ENCODE data around the gene METAP1D.

Gene METAP1D

DNA sequence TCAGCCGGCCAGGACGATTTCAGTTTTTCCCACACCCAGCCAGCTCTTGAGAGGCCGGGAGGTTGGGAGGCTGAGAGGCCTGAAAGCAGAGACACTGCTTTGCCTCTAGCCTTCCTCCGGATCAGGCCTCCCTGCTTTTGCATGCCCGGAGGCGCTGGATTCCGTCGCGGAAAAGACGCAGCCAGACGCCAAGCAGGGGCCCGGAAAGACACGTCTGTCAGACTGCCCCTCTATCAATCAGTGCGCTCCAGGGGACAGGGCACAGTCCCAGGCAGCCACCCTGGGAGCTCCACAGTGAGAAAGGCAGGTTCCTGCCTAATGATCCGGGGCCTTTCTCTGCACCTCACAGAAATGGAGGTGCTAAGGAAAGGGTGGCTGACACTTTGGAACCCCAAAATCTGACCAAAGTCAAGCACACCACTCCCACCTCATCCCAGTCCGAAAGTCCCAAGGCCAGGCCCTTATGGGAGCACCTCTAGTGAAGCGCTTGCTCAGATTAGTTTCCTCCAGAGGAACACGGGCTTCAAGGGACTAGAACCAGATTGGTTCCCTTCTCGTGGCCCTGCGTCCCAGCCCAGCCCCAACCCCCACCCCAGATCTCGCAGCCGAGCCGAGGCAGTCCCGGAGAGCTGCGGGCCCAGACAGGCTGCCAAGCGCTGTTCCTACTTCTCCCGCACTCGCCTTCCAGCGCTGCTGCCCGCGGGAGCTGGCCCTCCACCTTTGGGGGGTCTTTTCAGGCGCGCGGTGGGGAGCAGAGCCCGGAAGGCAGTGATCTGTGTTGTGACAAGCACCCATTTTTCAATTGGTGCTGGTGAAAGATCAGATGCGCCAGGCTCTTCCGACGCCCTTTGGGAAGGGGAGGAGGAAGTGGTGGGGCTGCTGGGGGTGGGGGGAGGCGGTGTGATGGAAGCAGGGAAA lies 90.5 kb downstream of the METAP1D start:
- in situ Hi-C loops (cut with HindIII; ENCODE audit: low sequenced_read_pairs) = no loop called here
- no peak overlapping the region for H3K4me3 ChIP-seq (ENCODE audit: low read depth, low read length)
- TF ChIP-seq, protein P1, sequence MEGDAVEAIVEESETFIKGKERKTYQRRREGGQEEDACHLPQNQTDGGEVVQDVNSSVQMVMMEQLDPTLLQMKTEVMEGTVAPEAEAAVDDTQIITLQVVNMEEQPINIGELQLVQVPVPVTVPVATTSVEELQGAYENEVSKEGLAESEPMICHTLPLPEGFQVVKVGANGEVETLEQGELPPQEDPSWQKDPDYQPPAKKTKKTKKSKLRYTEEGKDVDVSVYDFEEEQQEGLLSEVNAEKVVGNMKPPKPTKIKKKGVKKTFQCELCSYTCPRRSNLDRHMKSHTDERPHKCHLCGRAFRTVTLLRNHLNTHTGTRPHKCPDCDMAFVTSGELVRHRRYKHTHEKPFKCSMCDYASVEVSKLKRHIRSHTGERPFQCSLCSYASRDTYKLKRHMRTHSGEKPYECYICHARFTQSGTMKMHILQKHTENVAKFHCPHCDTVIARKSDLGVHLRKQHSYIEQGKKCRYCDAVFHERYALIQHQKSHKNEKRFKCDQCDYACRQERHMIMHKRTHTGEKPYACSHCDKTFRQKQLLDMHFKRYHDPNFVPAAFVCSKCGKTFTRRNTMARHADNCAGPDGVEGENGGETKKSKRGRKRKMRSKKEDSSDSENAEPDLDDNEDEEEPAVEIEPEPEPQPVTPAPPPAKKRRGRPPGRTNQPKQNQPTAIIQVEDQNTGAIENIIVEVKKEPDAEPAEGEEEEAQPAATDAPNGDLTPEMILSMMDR (IDR thresholded peaks at IDR 0.05; ENCODE audit: low read depth, low read length) = no peak
- DNase-seq (ENCODE audit: low read depth, low spot score) = no peak

DNA sequence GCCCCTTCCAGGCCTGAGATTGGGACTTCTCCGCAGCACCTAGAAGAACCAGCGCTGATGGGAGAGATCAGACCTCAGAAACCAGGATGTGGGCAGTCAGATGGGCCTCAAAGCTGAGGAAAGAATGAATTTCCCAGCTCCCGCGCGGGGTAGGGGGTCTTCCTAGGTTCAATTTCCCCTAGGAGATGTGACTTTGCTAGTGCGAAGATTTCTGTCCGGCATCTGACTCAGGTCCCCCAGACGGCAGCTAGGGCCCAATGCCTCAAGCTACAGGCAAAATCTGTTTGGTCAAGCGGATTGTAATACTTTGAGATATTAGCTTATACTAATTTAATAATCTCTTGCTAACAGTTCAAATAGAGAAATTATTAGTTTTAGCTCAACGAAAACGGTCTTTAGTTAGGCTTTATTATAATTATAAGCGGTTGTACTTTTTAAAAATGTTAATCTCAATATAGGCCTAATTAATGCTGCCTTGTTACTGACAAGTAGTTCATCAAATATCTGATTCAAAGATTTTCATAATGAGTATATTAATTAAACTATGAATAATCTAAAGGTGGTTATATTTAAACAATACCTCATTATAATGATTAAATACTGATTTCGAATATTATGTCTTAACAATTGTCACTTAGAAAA lies 91.4 kb downstream of the METAP1D start:
- no peak overlapping the region for H3K4me3 ChIP-seq (ENCODE audit: low read depth, low read length)
- TF ChIP-seq, protein P1 (IDR thresholded peaks at IDR 0.05; ENCODE audit: low read depth, low read length) = no peak
- in situ Hi-C loops (cut with HindIII; ENCODE audit: low sequenced_read_pairs) = no loop called here
- no peak for DNase-seq (ENCODE audit: low read depth, low spot score)

DNA sequence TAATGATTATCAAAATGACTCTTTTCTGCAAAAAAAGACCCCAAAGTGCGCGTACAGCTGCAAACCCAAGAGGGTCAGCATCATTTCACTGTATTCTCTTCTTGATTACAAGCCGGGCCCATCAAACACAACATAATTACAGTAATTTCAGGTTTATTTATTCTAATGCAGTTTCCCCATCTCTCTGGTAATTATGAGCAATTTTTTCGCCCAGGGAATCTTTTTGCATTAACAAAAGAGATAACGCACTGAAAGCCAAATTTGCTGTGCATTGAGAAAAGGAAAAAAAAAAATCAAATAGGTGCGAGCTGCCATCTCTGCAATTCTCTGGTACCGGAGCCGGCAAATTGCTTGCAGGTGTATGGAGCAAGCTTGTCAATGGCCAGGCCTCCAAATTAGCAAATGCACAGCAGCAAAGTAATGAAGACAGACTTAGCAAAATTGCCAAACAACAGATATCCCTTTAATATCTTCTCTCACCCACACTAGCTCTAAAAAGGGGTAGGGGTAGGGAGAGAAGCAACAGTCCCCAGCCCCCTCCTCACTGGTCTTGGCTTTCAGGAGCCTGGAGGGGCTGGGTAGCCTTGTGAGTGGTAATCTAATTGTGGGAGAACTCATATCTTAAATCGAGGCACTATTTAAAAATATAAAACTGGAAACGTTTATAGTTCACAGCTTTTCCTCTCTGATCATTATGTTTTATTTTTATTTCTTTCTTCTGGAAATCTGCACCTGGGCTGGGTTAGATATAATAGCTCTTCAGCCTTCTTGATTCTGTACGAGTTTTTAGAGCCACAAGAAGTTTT lies 92.2 kb downstream of the METAP1D start:
- DNase-seq (ENCODE audit: low read depth, low spot score) = no peak
- H3K4me3 ChIP-seq (ENCODE audit: low read depth, low read length) = no peak overlapping the region
- in situ Hi-C loops (cut with HindIII; ENCODE audit: low sequenced_read_pairs) = no loop called here
- TF ChIP-seq, protein P1 (IDR thresholded peaks at IDR 0.05; ENCODE audit: low read depth, low read length) = no peak

DNA sequence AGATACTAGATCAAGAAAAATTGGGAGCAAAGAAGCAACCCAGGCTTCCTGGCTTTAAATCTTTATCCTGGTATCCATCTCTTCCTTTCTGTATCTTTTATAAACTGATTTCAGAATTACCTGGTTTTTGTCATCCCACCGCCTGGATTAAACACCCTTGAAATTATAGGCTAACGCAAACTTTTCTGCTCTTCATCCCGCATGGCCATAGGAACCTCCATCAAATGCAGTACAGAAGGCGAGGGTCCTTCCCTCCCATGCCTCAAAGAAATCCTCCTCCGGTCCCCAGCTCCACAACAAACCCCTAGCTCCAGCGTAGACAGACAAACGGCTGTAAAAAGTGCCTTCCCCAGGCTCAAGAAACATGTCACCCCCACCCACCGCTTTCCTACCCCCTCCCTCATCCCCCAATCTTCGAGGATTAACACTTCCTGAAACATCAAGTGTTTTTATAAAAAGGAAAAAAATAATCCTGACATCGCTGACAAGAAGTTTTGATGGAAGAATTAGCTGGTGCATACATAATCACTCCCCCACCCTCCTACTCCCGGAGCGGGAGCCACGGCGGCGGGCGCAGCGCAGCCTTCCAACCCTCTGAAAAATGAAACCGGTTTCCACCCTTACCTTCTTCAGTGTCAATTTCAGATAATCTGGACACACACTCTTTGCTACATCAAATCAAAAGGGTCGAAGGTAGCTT lies 93.1 kb downstream of the METAP1D start:
- in situ Hi-C loops (cut with HindIII; ENCODE audit: low sequenced_read_pairs) = no loop called here
- H3K4me3 ChIP-seq (ENCODE audit: low read depth, low read length) = no peak overlapping the region
- TF ChIP-seq, protein P1 (IDR thresholded peaks at IDR 0.05; ENCODE audit: low read depth, low read length) = no peak
- no peak for DNase-seq (ENCODE audit: low read depth, low spot score)

DNA sequence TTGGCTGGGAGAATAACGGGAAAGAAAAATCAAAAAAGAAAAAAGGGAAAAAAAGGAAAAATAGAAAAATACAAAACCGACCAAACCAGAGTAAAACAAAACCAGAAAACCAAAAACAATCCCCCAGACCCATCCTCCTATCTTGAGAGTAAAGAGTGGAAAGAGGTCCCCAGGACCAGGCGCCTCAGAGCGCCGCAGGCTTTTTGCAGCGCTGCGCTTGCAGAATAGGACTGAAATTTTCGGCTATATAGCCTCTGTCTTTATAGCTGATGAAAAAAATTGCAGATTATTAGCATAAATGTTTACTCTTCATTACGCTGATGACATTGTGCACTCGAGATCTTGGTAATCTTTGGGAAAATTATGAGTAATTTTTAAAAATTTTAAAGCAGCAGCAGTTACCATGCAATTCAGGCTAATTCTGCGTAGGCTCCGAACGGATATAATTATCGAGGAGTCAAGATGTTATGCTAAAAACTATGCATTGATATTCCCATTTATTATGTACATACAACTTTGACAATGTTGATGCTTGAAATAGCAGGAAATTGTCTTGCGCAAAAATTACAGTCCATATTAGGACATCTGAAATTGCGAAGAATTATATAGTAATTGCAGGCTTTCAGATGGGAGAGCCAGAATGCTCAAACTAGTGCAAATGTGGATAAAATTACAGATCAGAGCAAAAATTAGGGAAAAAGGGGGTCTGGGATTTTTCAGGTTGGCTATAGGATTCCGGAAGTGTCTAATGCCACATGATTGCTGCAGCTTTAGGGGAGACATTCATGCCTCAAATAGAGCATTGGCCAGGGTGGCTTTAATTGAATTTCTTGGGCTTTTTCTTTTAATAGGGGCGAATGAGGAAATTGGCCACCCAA lies 93.9 kb downstream of the METAP1D start:
- no peak for DNase-seq (ENCODE audit: low read depth, low spot score)
- TF ChIP-seq, protein P1 (IDR thresholded peaks at IDR 0.05; ENCODE audit: low read depth, low read length) = no peak
- in situ Hi-C loops (cut with HindIII; ENCODE audit: low sequenced_read_pairs) = no loop called here
- no peak overlapping the region for H3K4me3 ChIP-seq (ENCODE audit: low read depth, low read length)

Measured in astrocyte of the spinal cord (primary cell).